CD4-positive, alpha-beta T cell treated with Interleukin-4 for 1 hour (primary cell): Measurements from ENCODE around the gene ENTREP1.
"Not testable (repeated sequence)": the region's sequence is repeated elsewhere in the genome, so short reads cannot be mapped to it uniquely, and the experiment has no call there.

Experiments
- DNase-seq, 2 donors: peaks; one replicate each; pipeline ENCODE4 v3.0.0-alpha.2; 2020 to 2022

Gene ENTREP1

DNA sequence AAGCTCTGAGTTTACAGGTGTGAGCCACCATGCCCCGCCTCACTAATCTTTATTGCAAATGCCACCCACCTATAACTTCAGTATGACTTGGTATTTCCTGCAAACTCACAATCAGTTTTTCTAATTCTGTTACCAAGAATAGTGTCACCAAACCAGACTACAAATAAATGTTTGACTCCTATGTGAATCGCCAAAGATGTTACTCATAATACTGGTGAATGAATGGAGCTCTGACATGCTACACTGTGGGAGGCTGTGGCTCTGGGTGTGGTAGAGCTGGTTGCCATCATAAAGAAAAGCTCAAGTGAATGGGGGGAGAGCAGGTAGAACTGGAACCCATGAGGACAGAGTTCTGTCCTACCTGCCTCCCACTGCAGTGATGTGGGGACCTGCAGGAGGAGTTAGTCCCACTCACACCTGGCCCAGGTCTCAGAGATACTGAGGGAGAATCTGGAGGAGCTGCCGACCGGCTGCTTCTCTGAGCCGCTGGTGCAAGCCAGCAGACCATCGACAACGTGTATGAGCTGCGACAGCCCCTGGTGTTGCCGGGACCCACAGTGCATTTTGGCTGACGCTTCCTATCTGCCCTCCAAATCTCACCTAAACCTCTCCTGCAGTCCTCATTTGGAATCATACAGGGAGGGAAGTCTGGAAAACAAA, 95.7 kb downstream of the ENTREP1 start:
- DNase-seq: no peak

- peak; percentile 39 to 53 for DNase-seq
These were observed 97.1 kb downstream of the ENTREP1 start for GRCh38 chr9:69421908-69422801.

GRCh38 chr9:69425136-69425801, 100.3 kb downstream of the ENTREP1 start:
- DNase-seq: no peak

DNA sequence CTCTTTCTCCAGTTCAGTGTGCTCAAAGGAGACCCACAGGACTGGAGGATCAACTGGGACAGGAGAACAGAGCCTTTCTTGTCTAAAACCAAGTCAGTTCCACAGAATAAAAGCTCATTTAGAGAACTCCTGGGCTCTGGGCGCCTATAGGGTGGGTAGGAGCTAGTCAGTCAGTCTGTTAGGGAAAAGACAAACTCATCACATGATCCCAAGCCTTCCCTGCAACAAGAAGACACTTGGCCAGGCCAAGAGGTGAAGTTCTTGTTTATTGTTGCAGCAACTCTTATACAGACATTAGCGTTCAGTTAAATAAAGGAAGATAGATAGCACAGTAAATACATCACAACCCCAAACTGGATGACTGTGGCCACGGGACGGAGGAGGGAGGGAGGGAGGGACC, 102.3 kb downstream of the ENTREP1 start:
- DNase-seq: no peak

DNA sequence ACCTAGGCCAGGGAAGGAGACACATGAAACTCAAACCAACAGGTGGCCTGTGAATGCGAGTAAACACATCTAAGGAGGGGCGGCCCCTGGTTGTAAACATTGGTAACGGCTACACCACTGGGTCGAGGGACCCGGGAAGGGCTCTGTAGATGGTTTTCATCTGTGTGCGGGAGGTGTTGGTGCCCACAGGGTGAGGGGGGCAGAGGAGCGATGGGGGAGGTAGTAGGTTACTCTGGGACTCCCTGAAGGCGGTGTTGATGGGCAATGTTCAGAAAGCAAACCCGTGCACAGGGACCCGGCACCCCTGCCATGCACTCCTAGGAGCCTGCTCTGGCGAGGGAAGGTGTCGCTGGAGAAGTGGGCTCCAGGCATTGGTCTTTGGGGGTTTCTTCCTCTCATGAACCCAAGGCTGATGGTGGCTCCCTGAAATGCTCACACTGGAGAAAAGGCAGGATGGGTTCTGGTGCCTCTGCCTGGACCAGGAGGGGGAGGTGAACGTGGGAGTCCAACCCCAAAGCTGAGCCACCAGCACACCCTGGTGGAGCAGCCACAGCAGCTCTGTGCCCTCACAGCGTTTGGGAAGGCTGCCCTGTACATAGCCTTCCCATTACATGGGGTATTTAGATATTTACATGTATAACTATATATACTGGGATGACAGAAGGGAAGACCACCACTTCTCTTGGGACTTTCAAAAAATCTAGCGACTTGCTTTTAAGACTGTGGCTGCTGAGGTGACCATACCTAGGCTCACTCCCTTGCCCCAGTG, 103.2 kb downstream of the ENTREP1 start:
- DNase-seq: no peak

GRCh38 chr9:69429281-69429680, 104.3 kb downstream of the ENTREP1 start:
- no peak for DNase-seq

DNA sequence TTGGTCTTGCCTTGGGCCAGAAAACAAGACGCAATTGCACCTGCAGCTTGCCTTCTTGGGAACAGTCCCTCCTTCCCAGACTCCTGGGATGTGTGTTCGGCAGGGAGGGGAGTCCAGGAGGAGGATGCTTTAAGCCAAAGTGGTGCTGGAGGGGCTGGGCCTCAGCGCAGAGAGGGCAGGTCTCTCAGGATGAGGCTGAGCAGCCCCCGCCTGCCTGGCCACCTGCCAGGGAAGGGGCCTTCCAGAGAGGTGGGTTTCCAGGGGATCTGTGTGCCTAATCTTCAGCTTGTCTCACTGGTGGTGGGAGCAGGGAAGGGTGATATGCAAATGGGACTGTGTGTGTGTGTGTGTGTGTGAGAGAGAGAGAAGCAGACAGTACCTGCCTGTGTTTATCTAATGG, 105.2 kb downstream of the ENTREP1 start:
- DNase-seq: no peak

- no peak for DNase-seq
These were observed 106.2 kb downstream of the ENTREP1 start for GRCh38 chr9:69431203-69431602.

GRCh38 chr9:69431777-69432176, 106.8 kb downstream of the ENTREP1 start:
- no peak for DNase-seq

DNA sequence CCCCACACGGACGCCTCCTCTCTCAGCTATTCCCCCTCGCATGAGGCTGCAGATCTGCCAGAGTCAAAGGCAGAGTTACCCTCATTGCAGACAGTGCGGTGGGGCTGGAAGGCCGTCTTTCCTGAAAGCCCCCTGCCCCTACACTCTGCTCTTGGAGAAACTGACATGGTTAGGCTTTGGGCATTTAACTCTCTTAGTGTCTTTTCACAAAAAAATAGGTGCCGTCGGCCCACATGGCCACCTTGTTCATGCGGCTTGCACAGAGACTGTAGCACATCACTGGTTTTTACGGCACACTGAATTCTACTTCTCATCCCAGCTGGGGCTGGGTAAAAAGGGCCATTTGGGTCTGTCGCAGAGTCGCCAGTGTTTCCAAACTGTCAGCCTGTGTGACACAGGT, 107.6 kb downstream of the ENTREP1 start:
- no peak for DNase-seq

GRCh38 chr9:69433392-69433791, 108.4 kb downstream of the ENTREP1 start:
- no peak for DNase-seq

DNA sequence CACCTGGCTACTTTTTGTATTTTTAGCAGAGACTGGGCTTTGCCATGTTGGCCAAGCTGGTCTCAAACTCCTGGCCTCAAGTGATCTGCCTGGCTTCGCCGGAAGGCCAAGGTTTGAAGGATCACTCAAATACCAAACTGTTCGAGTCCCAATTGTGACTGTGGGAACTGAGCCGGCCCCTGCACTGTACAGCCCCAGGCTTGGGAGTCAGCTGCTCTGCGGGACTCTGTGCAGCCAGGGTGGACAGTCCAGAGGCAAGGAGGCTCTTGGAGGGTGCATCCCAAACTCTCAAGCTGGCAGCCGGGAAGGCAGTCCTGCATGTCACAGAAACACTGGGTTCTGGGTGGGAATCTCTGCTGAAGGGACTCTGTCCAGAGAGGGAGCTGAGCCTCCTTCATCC, 109.0 kb downstream of the ENTREP1 start:
- DNase-seq: no peak

DNA sequence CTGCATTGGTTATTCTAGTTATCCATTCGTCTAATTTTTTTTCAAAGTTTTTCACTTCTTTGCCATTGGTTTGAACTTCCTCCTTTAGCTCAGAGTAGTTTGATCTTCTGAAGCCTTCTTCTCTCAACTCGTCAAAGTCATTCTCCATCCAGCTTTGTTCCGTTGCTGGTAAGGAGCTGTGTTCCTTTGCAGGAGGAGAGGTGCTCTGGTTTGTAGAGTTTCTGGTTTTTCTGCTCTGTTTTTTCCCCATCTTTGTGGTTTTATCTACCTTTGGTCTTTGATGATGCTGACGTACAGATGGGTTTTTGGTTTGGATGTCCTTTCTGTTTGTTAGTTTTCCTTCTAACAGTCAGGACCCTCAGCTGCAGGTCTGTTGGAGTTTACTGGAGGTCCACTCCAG, 114.6 kb downstream of the ENTREP1 start:
- not testable (repeated sequence) for DNase-seq

- DNase-seq: peak; percentile 22 to 41
These were observed 115.4 kb downstream of the ENTREP1 start for GRCh38 chr9:69440254-69440955.
